Neural crest cell (in vitro differentiated cells): ENCODE data around the gene COX10. TPM values are rescaled to one million over a fixed set of nuclear protein-coding genes. Genes with fewer than 3 reads are reported as not detected.
"Not testable (repeated sequence)": the region's sequence is repeated elsewhere in the genome, so short reads cannot be mapped to it uniquely, and the experiment has no call there.

Experiments used
- DNase-seq: peaks from one replicate; pipeline ENCODE4 v3.0.0; 2021; ENCODE audit warnings: low read depth, mixed read lengths, low spot score
- H3K27ac Mint-ChIP-seq: one replicate; pipeline ENCODE4 v1.8.0; 2021; ENCODE audit warnings: mild to moderate bottlenecking, mixed read lengths; ENCODE audit not compliant: unreplicated experiment
- H3K27me3 Mint-ChIP-seq: 2 replicates; pipeline ENCODE4 v1.8.0; 2021; ENCODE audit warnings: low read depth, mild to moderate bottlenecking, mixed read lengths
- H3K36me3 Mint-ChIP-seq: 2 replicates; pipeline ENCODE4 v1.8.0; 2021; ENCODE audit warnings: low read depth, mild to moderate bottlenecking, mixed read lengths
- H3K4me1 Mint-ChIP-seq: 2 replicates; pipeline ENCODE4 v1.8.0; 2021; ENCODE audit warnings: mixed read lengths
- H3K4me3 Mint-ChIP-seq: one replicate; pipeline ENCODE4 v1.8.0; 2021; ENCODE audit warnings: mild to moderate bottlenecking, mixed read lengths
- H3K9me3 Mint-ChIP-seq: 2 replicates; pipeline ENCODE4 v1.8.0; 2021; ENCODE audit warnings: mixed read lengths
- CTCF ChIP-seq: fragments of 200-600 bp; sonication (generic); conservative IDR thresholded peaks from 2 replicates; pipeline ENCODE4 v1.5.0; 2021; ENCODE audit warnings: antibody characterized with exemption, mild to moderate bottlenecking
- total RNA-seq: library from RNA; stranded (reverse); gene quantifications from 2 replicates; pipeline ENCODE4 v1.2.1, GENCODE V29; 2021

The COX10 gene
- total RNA-seq, 1 donor from 2014 or later = 19.3 TPM

- Mint-ChIP-seq H3K4me1 (no peaks in the 10 kb centered on the region), H3K27ac (no peak overlapping the region), H3K27me3 (no peaks in the 10 kb centered on the region), H3K9me3 (no peaks in the 10 kb centered on the region), H3K4me3 (no peak overlapping the region), H3K36me3 (peaks cover 6% of the 10 kb centered on the region)
- DNase-seq = no peak
- TF ChIP-seq CTCF = no peak
Measured at GRCh38 chr17:14161419-14161818, 92.1 kb downstream of the COX10 start.

- no peak for TF ChIP-seq CTCF
- no peaks in the 10 kb centered on the region for H3K4me1 Mint-ChIP-seq
- H3K9me3 Mint-ChIP-seq = peaks cover 15% of the 10 kb centered on the region
- H3K27me3 Mint-ChIP-seq = no peaks in the 10 kb centered on the region
- peaks cover 30% of the 10 kb centered on the region for H3K36me3 Mint-ChIP-seq
- no peak for DNase-seq
- no peak overlapping the region for H3K27ac Mint-ChIP-seq
- no peak overlapping the region for H3K4me3 Mint-ChIP-seq
Measured at GRCh38 chr17:14165616-14166015, 96.3 kb downstream of the COX10 start.

- H3K4me1 Mint-ChIP-seq, H3K27me3 Mint-ChIP-seq, H3K27ac Mint-ChIP-seq, H3K4me3 Mint-ChIP-seq, DNase-seq: not testable (repeated sequence)
- H3K36me3 Mint-ChIP-seq = peaks cover 28% of the 10 kb centered on the region
- H3K9me3 Mint-ChIP-seq = peaks cover 15% of the 10 kb centered on the region
Measured at GRCh38 chr17:14167831-14168230, 98.5 kb downstream of the COX10 start.

GRCh38 chr17:14168582-14168981 is 99.3 kb downstream of the COX10 start:
- peaks cover 26% of the 10 kb centered on the region for H3K36me3 Mint-ChIP-seq
- no peak overlapping the region for H3K27ac Mint-ChIP-seq
- no peaks in the 10 kb centered on the region for H3K4me1 Mint-ChIP-seq
- TF ChIP-seq CTCF = no peak
- no peaks in the 10 kb centered on the region for H3K27me3 Mint-ChIP-seq
- peaks cover 15% of the 10 kb centered on the region for H3K9me3 Mint-ChIP-seq
- H3K4me3 Mint-ChIP-seq = no peak overlapping the region
- DNase-seq = no peak

GRCh38 chr17:14169287-14169686 is 100.0 kb downstream of the COX10 start:
- Mint-ChIP-seq H3K36me3 (peaks cover 24% of the 10 kb centered on the region), H3K4me3 (no peak overlapping the region), H3K9me3 (peaks cover 15% of the 10 kb centered on the region), H3K27me3 (no peaks in the 10 kb centered on the region), H3K4me1 (no peaks in the 10 kb centered on the region), H3K27ac (no peak overlapping the region)
- DNase-seq = no peak
- TF ChIP-seq CTCF = no peak

- Mint-ChIP-seq H3K4me3 (no peak overlapping the region), H3K9me3 (peaks cover 15% of the 10 kb centered on the region), H3K4me1 (no peaks in the 10 kb centered on the region), H3K36me3 (peaks cover 24% of the 10 kb centered on the region), H3K27me3 (no peaks in the 10 kb centered on the region), H3K27ac (no peak overlapping the region)
- no peak for DNase-seq
- TF ChIP-seq CTCF = no peak
Measured at GRCh38 chr17:14169901-14170300, 100.6 kb downstream of the COX10 start.

- not testable (repeated sequence) for H3K27me3 Mint-ChIP-seq, H3K4me3 Mint-ChIP-seq, H3K4me1 Mint-ChIP-seq, H3K27ac Mint-ChIP-seq, H3K9me3 Mint-ChIP-seq, H3K36me3 Mint-ChIP-seq, DNase-seq
Measured at GRCh38 chr17:14176989-14177388, 107.7 kb downstream of the COX10 start.

- not testable (repeated sequence) for H3K4me3 Mint-ChIP-seq, H3K27ac Mint-ChIP-seq, H3K9me3 Mint-ChIP-seq, H3K36me3 Mint-ChIP-seq, H3K27me3 Mint-ChIP-seq, DNase-seq, H3K4me1 Mint-ChIP-seq
Measured at GRCh38 chr17:14177801-14178200, 108.5 kb downstream of the COX10 start.

GRCh38 chr17:14179951-14180350 is 110.6 kb downstream of the COX10 start:
- not testable (repeated sequence) for H3K27me3 Mint-ChIP-seq, DNase-seq, H3K4me1 Mint-ChIP-seq, H3K4me3 Mint-ChIP-seq, H3K36me3 Mint-ChIP-seq, H3K9me3 Mint-ChIP-seq, H3K27ac Mint-ChIP-seq

GRCh38 chr17:14182084-14182483 is 112.8 kb downstream of the COX10 start:
- not testable (repeated sequence) for H3K36me3 Mint-ChIP-seq, DNase-seq, H3K4me3 Mint-ChIP-seq, H3K4me1 Mint-ChIP-seq, H3K9me3 Mint-ChIP-seq, H3K27ac Mint-ChIP-seq, H3K27me3 Mint-ChIP-seq
